ENCODE data around the gene ING2. TPM values are rescaled to one million over a fixed set of nuclear protein-coding genes. Genes with fewer than 3 reads are reported as not detected.

Gene ING2
- total and polyA plus RNA-seq, 2 donors (not counting 1 experiment from before 2014, with no cell fraction given), result 7.8 to 10.0 TPM

- ChIA-PET CTCF (no interaction called here), POLR2A (no interaction called here)
- Histone ChIP-seq H3K79me2 (ENCODE audit: control insufficient read depth, insufficient read depth, low read length) (no peaks in the 10 kb centered on the region), H3K4me1 (ENCODE audit: control insufficient read depth in 2 of 2, insufficient read depth in 2 of 2, low read length in 2 of 2) (no peaks in the 10 kb centered on the region), H3K27me3 (replicated peaks in 1 of 4; ENCODE audit: control extremely low read depth in 1 of 4, control insufficient read depth in 3 of 4, insufficient read depth in 4 of 4, low read length in 3 of 4) (no peaks in the 10 kb centered on the region), H3K4me3 (ENCODE audit: control extremely low read depth in 1 of 5, extremely low read depth in 1 of 5, insufficient read depth in 1 of 5, low read depth in 2 of 5, low read length in 4 of 5) (no peak overlapping the region), H3K9ac (ENCODE audit: low read length) (no peak overlapping the region), H3K36me3 (replicated peaks in 1 of 2; ENCODE audit: control extremely low read depth in 1 of 2, control insufficient read depth in 1 of 2, extremely low read depth in 1 of 2, insufficient read depth in 2 of 2, low read length in 1 of 2) (no peaks in the 10 kb centered on the region), H4K20me1 (ENCODE audit: control insufficient read depth, insufficient read depth, low read length, poor library complexity, severe bottlenecking) (no peaks in the 10 kb centered on the region), H3K9me3 (ENCODE audit: control extremely low read depth in 1 of 3, control insufficient read depth in 2 of 3, insufficient read depth in 1 of 3, low read length in 2 of 3) (no peaks in the 10 kb centered on the region), H3K27ac (ENCODE audit: low read length in 2 of 2) (no peak overlapping the region), H3K4me2 (replicated peaks; ENCODE audit: low read depth, low read length, poor library complexity, severe bottlenecking) (no peak overlapping the region), H2AFZ (ENCODE audit: insufficient read depth, low read depth, low read length, poor library complexity, severe bottlenecking) (no peak overlapping the region)
- H3K27ac Mint-ChIP-seq, result no peak overlapping the region
- no peak overlapping the region for H3K4me3 Mint-ChIP-seq
- no peaks in the 10 kb centered on the region for H3K4me1 Mint-ChIP-seq
- TF ChIP-seq CTCF (IDR thresholded peaks at IDR 0.05), result no peak
- no peak for TF ChIP-seq EZH2 (IDR thresholded peaks at IDR 0.05; ENCODE audit: borderline replicate concordance, insufficient read depth, low read depth, low read length, poor library complexity, severe bottlenecking)
- peaks cover 28% of the 10 kb centered on the region for H3K27me3 Mint-ChIP-seq
- no peaks in the 10 kb centered on the region for H3K9me3 Mint-ChIP-seq (ENCODE audit: insufficient read depth)
- WGBS (ENCODE audit: insufficient coverage), result 96% methylated on average over 4 of the region's 4 CpGs
- intact Hi-C loops (cut with micrococcal nuclease), result no loop called here
- no peak for DNase-seq
- ATAC-seq (ENCODE audit: low read depth), result no peak
Measured at GRCh38 chr4:183522821-183523220, 18.0 kb downstream of the ING2 start.

DNA sequence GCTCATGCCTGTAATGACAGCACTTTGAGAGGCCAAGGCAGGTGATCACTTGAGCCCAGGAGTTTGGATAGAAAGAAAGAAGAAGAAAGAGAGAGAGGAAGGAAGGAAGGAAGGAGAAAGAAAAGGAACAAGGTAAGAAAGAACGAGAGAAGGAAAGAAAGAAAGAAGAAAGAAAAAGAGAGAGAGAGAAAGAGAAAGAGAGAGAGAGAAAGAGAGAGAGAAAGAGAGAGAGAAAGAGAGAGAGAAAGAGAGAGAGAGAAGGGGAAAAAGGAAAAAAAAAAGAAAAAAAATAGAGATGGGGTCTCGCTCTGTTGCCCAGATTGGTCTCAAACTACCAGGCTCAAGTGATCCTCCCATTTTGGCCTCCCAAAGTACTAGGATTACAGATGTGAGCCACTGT lies 22.5 kb downstream of the ING2 start:
- POLR2A ChIA-PET, result no interaction called here

More for the DNA sequence above, 22.5 kb downstream of the ING2 start:
- H3K4me3 ChIP-seq (ENCODE audit: control extremely low read depth in 1 of 5, extremely low read depth in 1 of 5, insufficient read depth in 1 of 5, low read depth in 2 of 5, low read length in 4 of 5), result no peak overlapping the region
- intact Hi-C loops (cut with micrococcal nuclease), result no loop called here
- Mint-ChIP-seq H3K4me3 (no peak overlapping the region), H3K27me3 (peaks cover 43% of the 10 kb centered on the region), H3K9me3 (ENCODE audit: insufficient read depth) (no peaks in the 10 kb centered on the region), H3K4me1 (no peaks in the 10 kb centered on the region), H3K27ac (no peak overlapping the region)
- H3K4me1 ChIP-seq (ENCODE audit: control insufficient read depth in 2 of 2, insufficient read depth in 2 of 2, low read length in 2 of 2), result no peaks in the 10 kb centered on the region
- peaks cover 0 to 5% (median 1%) of the 10 kb centered on the region in 4 experiments for H3K27me3 ChIP-seq (replicated peaks in 1 of 4; ENCODE audit: control extremely low read depth in 1 of 4, control insufficient read depth in 3 of 4, insufficient read depth in 4 of 4, low read length in 3 of 4)
- DNase-seq (no peak), ATAC-seq (ENCODE audit: low read depth) (no peak)
- H4K20me1 ChIP-seq (ENCODE audit: control insufficient read depth, insufficient read depth, low read length, poor library complexity, severe bottlenecking), result no peaks in the 10 kb centered on the region
- no peak overlapping the region for H2AFZ ChIP-seq (ENCODE audit: insufficient read depth, low read depth, low read length, poor library complexity, severe bottlenecking)
- no peaks in the 10 kb centered on the region for H3K36me3 ChIP-seq (replicated peaks in 1 of 2; ENCODE audit: control extremely low read depth in 1 of 2, control insufficient read depth in 1 of 2, extremely low read depth in 1 of 2, insufficient read depth in 2 of 2, low read length in 1 of 2)
- no peak overlapping the region for H3K27ac ChIP-seq (ENCODE audit: low read length in 2 of 2)
- H3K4me2 ChIP-seq (replicated peaks; ENCODE audit: low read depth, low read length, poor library complexity, severe bottlenecking), result no peak overlapping the region
- WGBS (ENCODE audit: insufficient coverage), result 68% methylated on average over 2 of the region's 2 CpGs
- TF ChIP-seq EZH2 (IDR thresholded peaks at IDR 0.05; ENCODE audit: borderline replicate concordance, insufficient read depth, low read depth, low read length, poor library complexity, severe bottlenecking) (no peak), CTCF (IDR thresholded peaks at IDR 0.05) (no peak)
- no peaks in the 10 kb centered on the region for H3K79me2 ChIP-seq (ENCODE audit: control insufficient read depth, insufficient read depth, low read length)
- no peak overlapping the region for H3K9ac ChIP-seq (ENCODE audit: low read length)
- no peaks in the 10 kb centered on the region for H3K9me3 ChIP-seq (ENCODE audit: control extremely low read depth in 1 of 3, control insufficient read depth in 2 of 3, insufficient read depth in 1 of 3, low read length in 2 of 3)
- CTCF ChIA-PET, result no interaction called here

All from B cell (primary cell).